Measurements from ENCODE around the gene THAP8.
"Not testable (repeated sequence)": the region's sequence is repeated elsewhere in the genome, so short reads cannot be mapped to it uniquely, and the experiment has no call there.

The THAP8 gene

GRCh38 chr19:36054733-36055686, 925 bp upstream of the THAP8 start, which contains the start of gene WDR62:
Gene WDR62, plus strand, starts transcription at chr19:36054897. Its CDS starts 75 bp downstream, at chr19:36054972.
- TF ChIP-seq POLR2A (IDR thresholded peaks at IDR 0.05; ENCODE audit: low read depth, low read length): 0 out of 2 replicates have a peak, but pooled peaks have one; percentile 1
- TF ChIP-seq TAF1 (IDR thresholded peaks at IDR 0.05; ENCODE audit: low read depth, low read length): no peak; the same call in 1 of the 2 replicates
- TF ChIP-seq POU2F2 (IDR thresholded peaks at IDR 0.05; ENCODE audit: low read depth, low read length): peak; percentile 1; the same call in 1 of the 2 replicates
- DNase-seq (ENCODE audit: insufficient read length, low spot score) (peak; percentile 97), FAIRE-seq (no peak)

- FAIRE-seq (peak; percentile 43), DNase-seq (ENCODE audit: insufficient read length, low spot score) (no peak)
Measured at GRCh38 chr19:36051637-36052036, 2.4 kb downstream of the THAP8 start.

GRCh38 chr19:36051236-36051635, 2.8 kb downstream of the THAP8 start:
- FAIRE-seq (no peak), DNase-seq (ENCODE audit: insufficient read length, low spot score) (no peak)
- no peak for TF ChIP-seq TAF1 (IDR thresholded peaks at IDR 0.05; ENCODE audit: low read depth, low read length)
- TF ChIP-seq PAX5 (IDR thresholded peaks at IDR 0.05; ENCODE audit: insufficient read depth, low read length, severe bottlenecking): no peak
- no peak for TF ChIP-seq POLR2A (IDR thresholded peaks at IDR 0.05; ENCODE audit: low read depth, low read length)
- no peak for TF ChIP-seq POU2F2 (IDR thresholded peaks at IDR 0.05; ENCODE audit: low read depth, low read length)
- TF ChIP-seq POLR2AphosphoS5 (IDR thresholded peaks at IDR 0.05; ENCODE audit: low read depth, low read length): no peak
- TF ChIP-seq SPI1 (IDR thresholded peaks at IDR 0.05; ENCODE audit: low read depth, low read length): no peak

More at GRCh38 chr19:36051637-36052036, 2.4 kb downstream of the THAP8 start:
- no peak for TF ChIP-seq POLR2AphosphoS5 (IDR thresholded peaks at IDR 0.05; ENCODE audit: low read depth, low read length)
- no peak for TF ChIP-seq POU2F2 (IDR thresholded peaks at IDR 0.05; ENCODE audit: low read depth, low read length)
- TF ChIP-seq PAX5 (IDR thresholded peaks at IDR 0.05; ENCODE audit: insufficient read depth, low read length, severe bottlenecking): no peak
- TF ChIP-seq POLR2A (IDR thresholded peaks at IDR 0.05; ENCODE audit: low read depth, low read length): no peak
- TF ChIP-seq SPI1 (IDR thresholded peaks at IDR 0.05; ENCODE audit: low read depth, low read length): no peak
- no peak for TF ChIP-seq TAF1 (IDR thresholded peaks at IDR 0.05; ENCODE audit: low read depth, low read length)

- no peak for TF ChIP-seq PAX5 (IDR thresholded peaks at IDR 0.05; ENCODE audit: insufficient read depth, low read length, severe bottlenecking)
- TF ChIP-seq POLR2AphosphoS5 (IDR thresholded peaks at IDR 0.05; ENCODE audit: low read depth, low read length): no peak
- no peak for TF ChIP-seq TAF1 (IDR thresholded peaks at IDR 0.05; ENCODE audit: low read depth, low read length)
- TF ChIP-seq POU2F2 (IDR thresholded peaks at IDR 0.05; ENCODE audit: low read depth, low read length): no peak
- TF ChIP-seq POLR2A (IDR thresholded peaks at IDR 0.05; ENCODE audit: low read depth, low read length): no peak
- TF ChIP-seq SPI1 (IDR thresholded peaks at IDR 0.05; ENCODE audit: low read depth, low read length): no peak
- FAIRE-seq (no peak), DNase-seq (ENCODE audit: insufficient read length, low spot score) (no peak)
Measured at GRCh38 chr19:36049080-36049698, 4.9 kb downstream of the THAP8 start.

- FAIRE-seq: no peak
- no peak for DNase-seq (ENCODE audit: insufficient read length, low spot score)
- TF ChIP-seq TAF1 (IDR thresholded peaks at IDR 0.05; ENCODE audit: low read depth, low read length) (no peak), POU2F2 (IDR thresholded peaks at IDR 0.05; ENCODE audit: low read depth, low read length) (no peak)
Measured at GRCh38 chr19:36047835-36048234, 6.2 kb downstream of the THAP8 start.

GRCh38 chr19:36046443-36047050, 7.5 kb downstream of the THAP8 start:
- no peak for FAIRE-seq
- DNase-seq (ENCODE audit: insufficient read length, low spot score): no peak

GRCh38 chr19:36043952-36044351, 10.1 kb downstream of the THAP8 start:
- FAIRE-seq (no peak), DNase-seq (ENCODE audit: insufficient read length, low spot score) (no peak)
- TF ChIP-seq POLR2AphosphoS5 (IDR thresholded peaks at IDR 0.05; ENCODE audit: low read depth, low read length) (no peak), POU2F2 (IDR thresholded peaks at IDR 0.05; ENCODE audit: low read depth, low read length) (no peak), PAX5 (IDR thresholded peaks at IDR 0.05; ENCODE audit: insufficient read depth, low read length, severe bottlenecking) (no peak), POLR2A (IDR thresholded peaks at IDR 0.05; ENCODE audit: low read depth, low read length) (no peak), TAF1 (IDR thresholded peaks at IDR 0.05; ENCODE audit: low read depth, low read length) (no peak), SPI1 (IDR thresholded peaks at IDR 0.05; ENCODE audit: low read depth, low read length) (no peak)

More at GRCh38 chr19:36046443-36047050, 7.5 kb downstream of the THAP8 start:
- TF ChIP-seq SPI1 (IDR thresholded peaks at IDR 0.05; ENCODE audit: low read depth, low read length) (no peak), TAF1 (IDR thresholded peaks at IDR 0.05; ENCODE audit: low read depth, low read length) (no peak), POLR2A (IDR thresholded peaks at IDR 0.05; ENCODE audit: low read depth, low read length) (no peak), PAX5 (IDR thresholded peaks at IDR 0.05; ENCODE audit: insufficient read depth, low read length, severe bottlenecking) (no peak), POU2F2 (IDR thresholded peaks at IDR 0.05; ENCODE audit: low read depth, low read length) (no peak), POLR2AphosphoS5 (IDR thresholded peaks at IDR 0.05; ENCODE audit: low read depth, low read length) (no peak)

GRCh38 chr19:36041831-36042230, 12.3 kb downstream of the THAP8 start:
- TF ChIP-seq POLR2A (IDR thresholded peaks at IDR 0.05; ENCODE audit: low read depth, low read length) (no peak), SPI1 (IDR thresholded peaks at IDR 0.05; ENCODE audit: low read depth, low read length) (no peak), POLR2AphosphoS5 (IDR thresholded peaks at IDR 0.05; ENCODE audit: low read depth, low read length) (no peak), POU2F2 (IDR thresholded peaks at IDR 0.05; ENCODE audit: low read depth, low read length) (no peak), TAF1 (IDR thresholded peaks at IDR 0.05; ENCODE audit: low read depth, low read length) (no peak), PAX5 (IDR thresholded peaks at IDR 0.05; ENCODE audit: insufficient read depth, low read length, severe bottlenecking) (no peak)
- DNase-seq (ENCODE audit: insufficient read length, low spot score): no peak
- FAIRE-seq: no peak

- DNase-seq (ENCODE audit: insufficient read length, low spot score); FAIRE-seq: not testable (repeated sequence)
Measured at GRCh38 chr19:36041092-36041491, 13.0 kb downstream of the THAP8 start.

Measured in GM12891 (cell line).